AG09319 (cell line): ENCODE results near the gene STOML3.

Experiments used
- DNase-seq: peaks from one replicate; pipeline ENCODE4 v3.0.0-alpha.2; 2010; ENCODE audit warnings: low read depth; ENCODE audit errors: extremely low read depth
- TF ChIP-seq, protein P1 (sequence below): IDR thresholded peaks from 2 replicates; pipeline ENCODE4 v1.5.1; 2011; ENCODE audit warnings: low read depth, mild to moderate bottlenecking, inconsistent platforms, low read length, moderate library complexity

STOML3 gene

DNA sequence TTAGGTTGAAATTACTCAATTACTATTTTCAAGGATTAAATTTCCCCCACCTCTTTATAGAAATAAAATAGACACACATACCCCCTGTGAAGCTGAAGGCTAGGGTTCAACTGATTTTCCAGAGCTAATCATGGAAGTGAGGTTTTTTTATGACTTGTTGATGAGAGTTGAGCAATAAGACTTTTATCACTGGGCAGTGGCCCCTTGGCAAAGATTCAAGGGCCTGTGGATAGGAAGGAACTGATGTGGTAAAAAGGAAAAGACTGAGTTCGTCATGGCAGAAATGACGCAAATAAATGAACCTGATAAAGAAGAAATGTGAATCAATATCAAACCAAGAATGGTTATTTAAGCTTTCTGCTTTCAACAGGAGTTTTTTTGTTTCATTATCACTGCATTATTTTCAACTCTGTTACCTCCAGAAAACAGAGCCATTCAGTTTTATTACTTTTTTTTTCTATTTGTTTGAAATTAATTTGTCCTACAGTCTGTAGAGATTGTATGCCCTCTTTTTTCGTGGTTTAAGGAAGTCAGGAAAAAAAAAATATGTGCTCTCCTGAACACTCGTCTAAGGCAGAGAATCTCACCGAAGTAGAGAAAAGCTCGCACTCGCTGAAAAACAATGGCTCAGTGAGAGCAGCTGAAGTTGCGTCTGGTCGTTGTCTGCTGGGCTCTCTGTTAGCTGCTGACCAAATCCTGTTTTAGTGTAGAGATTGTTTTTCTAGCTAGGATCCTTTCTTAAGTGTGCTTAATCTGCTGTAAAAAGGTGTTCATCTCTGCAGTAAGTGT, 38.9 kb downstream of the STOML3 start:
- no peak for DNase-seq
- TF ChIP-seq, protein P1, sequence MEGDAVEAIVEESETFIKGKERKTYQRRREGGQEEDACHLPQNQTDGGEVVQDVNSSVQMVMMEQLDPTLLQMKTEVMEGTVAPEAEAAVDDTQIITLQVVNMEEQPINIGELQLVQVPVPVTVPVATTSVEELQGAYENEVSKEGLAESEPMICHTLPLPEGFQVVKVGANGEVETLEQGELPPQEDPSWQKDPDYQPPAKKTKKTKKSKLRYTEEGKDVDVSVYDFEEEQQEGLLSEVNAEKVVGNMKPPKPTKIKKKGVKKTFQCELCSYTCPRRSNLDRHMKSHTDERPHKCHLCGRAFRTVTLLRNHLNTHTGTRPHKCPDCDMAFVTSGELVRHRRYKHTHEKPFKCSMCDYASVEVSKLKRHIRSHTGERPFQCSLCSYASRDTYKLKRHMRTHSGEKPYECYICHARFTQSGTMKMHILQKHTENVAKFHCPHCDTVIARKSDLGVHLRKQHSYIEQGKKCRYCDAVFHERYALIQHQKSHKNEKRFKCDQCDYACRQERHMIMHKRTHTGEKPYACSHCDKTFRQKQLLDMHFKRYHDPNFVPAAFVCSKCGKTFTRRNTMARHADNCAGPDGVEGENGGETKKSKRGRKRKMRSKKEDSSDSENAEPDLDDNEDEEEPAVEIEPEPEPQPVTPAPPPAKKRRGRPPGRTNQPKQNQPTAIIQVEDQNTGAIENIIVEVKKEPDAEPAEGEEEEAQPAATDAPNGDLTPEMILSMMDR, result no peak

DNA sequence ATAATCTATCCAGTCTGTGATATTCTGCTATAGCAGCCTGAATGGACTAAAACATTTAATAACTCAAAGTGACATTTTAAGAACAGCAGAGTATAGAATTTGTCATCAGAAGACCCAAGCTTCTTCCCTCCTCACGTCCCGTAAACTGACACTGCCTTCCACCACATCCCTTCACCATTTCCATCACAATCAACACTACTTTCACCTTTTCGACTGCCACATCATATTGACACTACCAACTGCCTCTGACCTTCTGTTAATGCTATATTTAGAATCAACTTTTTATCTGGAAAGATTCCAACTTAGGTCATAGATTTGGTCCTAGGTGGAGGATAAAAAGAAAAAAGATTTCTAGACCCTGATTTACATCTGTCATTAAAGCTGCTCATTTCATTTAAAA, 39.6 kb downstream of the STOML3 start:
- TF ChIP-seq, protein P1, result no peak
- no peak for DNase-seq

DNA sequence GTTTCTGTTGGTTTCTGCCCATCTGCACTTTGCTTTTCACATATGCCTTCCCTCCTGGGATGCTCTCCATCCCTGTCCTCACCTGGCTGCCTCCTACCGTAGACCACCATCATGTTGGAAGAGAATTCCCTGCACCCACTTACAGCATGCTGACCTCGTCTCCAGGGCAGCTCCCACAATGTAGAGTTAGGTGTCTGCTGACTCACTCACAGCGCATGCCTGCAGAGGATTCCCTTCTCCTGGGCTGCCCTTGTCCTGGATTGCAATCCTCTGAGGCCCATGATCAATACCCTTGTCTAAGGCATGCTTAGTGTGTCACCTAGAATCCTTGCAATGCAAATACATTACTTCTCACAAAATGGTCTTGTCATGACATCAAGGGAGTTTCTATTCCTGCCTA, 43.6 kb downstream of the STOML3 start:
- TF ChIP-seq, protein P1, result no peak
- no peak for DNase-seq

DNA sequence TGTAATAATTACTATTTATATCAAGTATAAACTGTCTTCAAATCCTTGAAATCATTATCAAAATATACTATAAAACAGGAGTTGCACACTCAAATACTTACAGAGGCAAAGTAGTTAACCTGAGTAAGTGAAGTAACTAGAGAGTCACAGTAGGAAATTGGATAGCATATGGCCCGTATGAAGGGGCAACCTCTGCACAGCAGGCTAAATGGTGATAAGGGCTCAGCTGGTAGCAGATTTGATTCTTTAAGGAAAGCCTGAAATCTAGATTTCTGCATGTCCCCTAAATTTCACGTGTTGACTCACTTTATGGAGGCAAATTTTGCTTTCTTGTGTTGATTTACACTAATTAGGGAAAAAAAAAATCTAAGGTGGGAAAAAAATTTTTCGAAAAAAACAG, 46.4 kb downstream of the STOML3 start:
- DNase-seq, result no peak
- TF ChIP-seq, protein P1, result no peak

DNA sequence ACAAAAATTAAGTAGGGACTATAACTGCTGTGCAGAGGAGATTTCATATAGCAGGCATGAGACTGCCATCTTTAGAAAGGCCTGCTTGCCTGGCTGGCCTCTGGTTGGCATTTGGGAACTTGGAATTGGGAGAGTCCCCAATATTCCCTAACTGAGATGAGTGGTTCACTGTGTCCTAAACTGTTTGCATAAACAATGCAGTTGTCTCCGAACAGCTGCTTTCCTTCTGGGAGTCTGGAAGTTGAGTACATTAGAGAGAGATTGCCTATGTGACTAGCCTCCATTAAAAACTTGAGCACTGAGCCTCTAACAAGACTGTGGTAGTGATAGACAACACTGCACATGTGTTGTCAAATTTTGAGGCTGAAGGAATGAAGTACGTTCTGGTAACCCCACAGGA, 47.4 kb downstream of the STOML3 start:
- DNase-seq, result no peak
- TF ChIP-seq, protein P1, result no peak

DNA sequence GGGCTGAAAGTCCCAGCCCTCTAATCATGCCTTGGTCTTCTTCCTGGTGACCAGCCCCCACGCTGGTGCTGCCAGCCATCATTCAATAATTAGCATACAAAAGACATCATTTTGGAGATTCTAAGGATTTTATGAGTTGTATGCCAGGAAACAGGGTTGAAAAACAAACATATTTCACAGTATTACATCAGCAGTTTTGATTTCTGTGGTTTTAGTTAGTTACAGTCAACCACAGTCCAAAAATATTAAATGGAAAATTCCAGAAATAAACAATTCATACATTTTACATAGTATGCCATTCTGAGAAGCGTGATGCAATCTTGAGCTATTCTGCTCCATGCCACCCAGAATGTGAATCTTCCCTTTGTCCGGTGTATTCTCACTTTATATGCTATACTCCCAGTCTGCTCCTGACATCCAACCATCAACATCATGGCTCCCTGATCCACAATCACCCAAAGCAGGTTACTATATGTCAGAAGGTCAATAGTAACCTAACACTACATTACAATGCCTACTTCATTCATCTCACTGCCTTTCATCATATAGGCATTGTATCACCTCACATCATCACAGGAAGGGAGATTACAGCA, 49.2 kb downstream of the STOML3 start:
- TF ChIP-seq, protein P1, result no peak
- no peak for DNase-seq

GRCh38 chr13:38933786-38934185, 56.8 kb downstream of the STOML3 start:
- no peak for DNase-seq
- TF ChIP-seq, protein P1, result no peak
